Tibial artery (tissue), 4 donors: ENCODE data around the gene ELF5.

ENCODE experiments used
- DNase-seq, 2 donors: peaks; one replicate each; pipeline ENCODE4 v3.0.0-alpha.2; 2019
- H3K27ac ChIP-seq, 2 donors: fragments of 200-600 bp; sonication (generic) in 1 of 2; 1 replicate in 1 of 2; 2 replicates in 1 of 2; pipeline ENCODE4 v1.5.1; 2018 to 2019; ENCODE audit warnings: mild to moderate bottlenecking in 1 of 2
- H3K27me3 ChIP-seq, 2 donors: fragments of 200-600 bp; sonication (generic) in 1 of 2; one replicate each; pipeline versions ENCODE4 v1.5.1 to v1.6.0; 2016 to 2019
- H3K36me3 ChIP-seq, 3 donors: fragments of 200-600 bp; sonication (generic) in 2 of 3; one replicate each; pipeline ENCODE4 v1.5.1; 2016 to 2019; ENCODE audit warnings: mild to moderate bottlenecking in 2 of 3
- H3K4me1 ChIP-seq, 4 donors: fragments of 200-600 bp; sonication (generic) in 2 of 4; 1 replicate in 3 of 4; 2 replicates in 1 of 4; pipeline ENCODE4 v1.5.1; 2016 to 2019
- H3K4me3 ChIP-seq, 2 donors: fragments of 200-600 bp; sonication (generic) in 1 of 2; 1 replicate in 1 of 2; 2 replicates in 1 of 2; pipeline ENCODE4 v1.5.1; 2018 to 2019; ENCODE audit warnings: mild to moderate bottlenecking in 2 of 2
- H3K9me3 ChIP-seq, 3 donors: fragments of 200-600 bp; sonication (generic) in 1 of 3; one replicate each; pipeline ENCODE4 v1.5.1; 2016 to 2019
- CTCF ChIP-seq, 2 experiments: fragments of 200-600 bp in 1 of 2; fragments of 450-650 bp in 1 of 2; IDR thresholded peaks; one replicate each; pipeline ENCODE4 v1.5.1; 2017 to 2019; ENCODE audit warnings: antibody characterized with exemption in 2 of 2, mild to moderate bottlenecking in 1 of 2, moderate library complexity in 1 of 2
- intact Hi-C: fragments of 100-400 bp; cut with DNase I; formaldehyde crosslinking; loops from one replicate; pipeline ENCODE4 v1.15.0; 2023; ENCODE audit warnings: low total_unique reads

Gene ELF5

GRCh38 chr11:34501500-34501899 is 12.1 kb downstream of the ELF5 start:
- Histone ChIP-seq H3K9me3 (no peaks in the 10 kb centered on the region), H3K27ac (no peak overlapping the region), H3K27me3 (peaks cover 0 to 8% of the 10 kb centered on the region in 2 donors), H3K4me1 (no peaks in the 10 kb centered on the region), H3K4me3 (no peak overlapping the region), H3K36me3 (no peaks in the 10 kb centered on the region)
- TF ChIP-seq CTCF (IDR thresholded peaks at IDR 0.05) = no peak
- peak in 1 of 2 donors; percentile 32 for DNase-seq
- intact Hi-C loops = no loop called here

- no peaks in the 10 kb centered on the region for H3K4me1 ChIP-seq
- H3K36me3 ChIP-seq = no peaks in the 10 kb centered on the region
- peaks cover 0 to 19% of the 10 kb centered on the region in 2 donors for H3K27me3 ChIP-seq
- no peak overlapping the region for H3K4me3 ChIP-seq
- H3K27ac ChIP-seq = no peak overlapping the region
- intact Hi-C loops = no loop called here
- TF ChIP-seq CTCF (IDR thresholded peaks at IDR 0.05) = no peak
- DNase-seq = no peak
- no peaks in the 10 kb centered on the region for H3K9me3 ChIP-seq
These were observed 13.7 kb downstream of the ELF5 start for GRCh38 chr11:34499719-34500500.

GRCh38 chr11:34495724-34496377 is 17.7 kb downstream of the ELF5 start:
- H3K27me3 ChIP-seq = peaks cover 0 to 24% of the 10 kb centered on the region in 2 donors
- intact Hi-C loops = no loop called here
- H3K4me1 ChIP-seq = no peaks in the 10 kb centered on the region
- no peak overlapping the region for H3K4me3 ChIP-seq
- H3K27ac ChIP-seq = no peak overlapping the region
- no peak for DNase-seq
- H3K9me3 ChIP-seq = no peaks in the 10 kb centered on the region
- no peaks in the 10 kb centered on the region for H3K36me3 ChIP-seq
- no peak for TF ChIP-seq CTCF (IDR thresholded peaks at IDR 0.05)

- Histone ChIP-seq H3K36me3 (no peaks in the 10 kb centered on the region), H3K9me3 (no peaks in the 10 kb centered on the region), H3K4me1 (no peaks in the 10 kb centered on the region), H3K4me3 (no peak overlapping the region), H3K27ac (no peak overlapping the region), H3K27me3 (peaks cover 0 to 24% of the 10 kb centered on the region in 2 donors)
- intact Hi-C loops = no loop called here
- TF ChIP-seq CTCF (IDR thresholded peaks at IDR 0.05) = no peak
- DNase-seq = no peak
These were observed 18.3 kb downstream of the ELF5 start for GRCh38 chr11:34495239-34495723.

- Histone ChIP-seq H3K9me3 (no peaks in the 10 kb centered on the region), H3K36me3 (no peaks in the 10 kb centered on the region), H3K4me3 (no peak overlapping the region), H3K27me3 (peaks cover 0 to 16% of the 10 kb centered on the region in 2 donors), H3K27ac (no peak overlapping the region), H3K4me1 (no peaks in the 10 kb centered on the region)
- intact Hi-C loops = loop anchor here (5.0 kb wide), 1 partner anchor 322 kb away; no protein-coding TSS in a partner anchor
- no peak for DNase-seq
- no peak for TF ChIP-seq CTCF (IDR thresholded peaks at IDR 0.05)
These were observed 19.5 kb downstream of the ELF5 start for GRCh38 chr11:34493926-34494595.
